ENCODE results near the gene PDGFRA. TPM values are rescaled to one million over a fixed set of nuclear protein-coding genes. Genes with fewer than 3 reads are reported as not detected.
A peak's percentile ranks its signal among the peaks of the same experiment; 100 is the strongest.

PDGFRA gene
- total RNA-seq (2021), result 6.6 and 6.8 TPM in 2 replicates
- long read RNA-seq, transcript PDGFRA-205 (5 exons, 1,146 nt), result major isoform, 6 of 18 reads
- long read RNA-seq, partial matches to known transcripts, result 7 of 18 reads
- long read RNA-seq, other reads (novel, unspliced or antisense), result 5 of 18 reads

DNA sequence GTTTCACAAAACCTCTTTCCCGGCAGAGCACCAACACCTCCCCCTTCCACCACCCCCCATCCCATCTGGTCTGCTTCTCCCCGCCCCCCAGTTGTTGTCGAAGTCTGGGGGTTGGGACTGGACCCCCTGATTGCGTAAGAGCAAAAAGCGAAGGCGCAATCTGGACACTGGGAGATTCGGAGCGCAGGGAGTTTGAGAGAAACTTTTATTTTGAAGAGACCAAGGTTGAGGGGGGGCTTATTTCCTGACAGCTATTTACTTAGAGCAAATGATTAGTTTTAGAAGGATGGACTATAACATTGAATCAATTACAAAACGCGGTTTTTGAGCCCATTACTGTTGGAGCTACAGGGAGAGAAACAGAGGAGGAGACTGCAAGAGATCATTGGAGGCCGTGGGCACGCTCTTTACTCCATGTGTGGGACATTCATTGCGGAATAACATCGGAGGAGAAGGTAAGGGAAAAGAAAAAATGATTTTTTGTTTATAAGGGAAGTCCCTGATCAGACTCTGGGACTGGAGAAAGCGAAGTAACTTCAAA lies at the start of gene PDGFRA:
TSS of gene PDGFRA (plus strand) at position 333 of the 541 bp plus-strand sequence. CDS start 29,476 bp downstream, outside the sequence.
- no peak within 1 kb of the TSS for H3K27ac Mint-ChIP-seq
- no peak within 1 kb of the TSS for H3K27ac ChIP-seq (ENCODE audit: insufficient read length, low read depth, low read length)
- H2BK5ac ChIP-seq (ENCODE audit: insufficient read length, low read length), result no peak within 1 kb of the TSS
- no peak within 1 kb of the TSS for H3K56ac ChIP-seq (ENCODE audit: insufficient read length, low read depth, low read length)
- H3K79me2 ChIP-seq (ENCODE audit: insufficient read depth, low read length), result no peaks in the 10 kb centered on the region
- no peak within 1 kb of the TSS for H3K18ac ChIP-seq (ENCODE audit: insufficient read length, low read depth, low read length)
- no peak within 1 kb of the TSS for H2BK15ac ChIP-seq (ENCODE audit: low read depth, low read length)
- no peaks in the 10 kb centered on the region for H3K79me1 ChIP-seq (ENCODE audit: insufficient read depth, low read depth, low read length, poor library complexity, severe bottlenecking)
- no peak within 1 kb of the TSS for H3K9ac ChIP-seq (ENCODE audit: extremely low read depth, insufficient read length, low read length)
- no peak within 1 kb of the TSS for H2BK20ac ChIP-seq (ENCODE audit: low read depth, low read length, poor library complexity, severe bottlenecking)
- WGBS (ENCODE audit: extremely low coverage, insufficient read length, low lambda C conversion rate), result no CpG with 5 or more reads among the region's 15 CpGs
- H3K9me3 Mint-ChIP-seq, result peaks cover 1 to 8% of the 10 kb centered on the region in 2 experiments; a peak in 3 of 5 replicates
- peaks cover 48 to 65% of the 10 kb centered on the region in 2 experiments for H3K4me1 Mint-ChIP-seq
- H4K91ac ChIP-seq (ENCODE audit: insufficient read length, low read depth, low read length), result no peak within 1 kb of the TSS
- peak within 1 kb of the TSS; percentile 62 to 81 for H3K4me3 Mint-ChIP-seq
- no peak within 1 kb of the TSS for H3K23ac ChIP-seq (ENCODE audit: insufficient read length, low read depth, low read length)
- no peak within 1 kb of the TSS for H2AK5ac ChIP-seq (ENCODE audit: insufficient read length, low read length)
- no peak within 1 kb of the TSS for H4K8ac ChIP-seq (replicated peaks; ENCODE audit: insufficient read length, low read depth, low read length)
- no peak within 1 kb of the TSS for H4K5ac ChIP-seq (ENCODE audit: insufficient read length, low read depth, low read length)
- TF ChIP-seq, protein P1, sequence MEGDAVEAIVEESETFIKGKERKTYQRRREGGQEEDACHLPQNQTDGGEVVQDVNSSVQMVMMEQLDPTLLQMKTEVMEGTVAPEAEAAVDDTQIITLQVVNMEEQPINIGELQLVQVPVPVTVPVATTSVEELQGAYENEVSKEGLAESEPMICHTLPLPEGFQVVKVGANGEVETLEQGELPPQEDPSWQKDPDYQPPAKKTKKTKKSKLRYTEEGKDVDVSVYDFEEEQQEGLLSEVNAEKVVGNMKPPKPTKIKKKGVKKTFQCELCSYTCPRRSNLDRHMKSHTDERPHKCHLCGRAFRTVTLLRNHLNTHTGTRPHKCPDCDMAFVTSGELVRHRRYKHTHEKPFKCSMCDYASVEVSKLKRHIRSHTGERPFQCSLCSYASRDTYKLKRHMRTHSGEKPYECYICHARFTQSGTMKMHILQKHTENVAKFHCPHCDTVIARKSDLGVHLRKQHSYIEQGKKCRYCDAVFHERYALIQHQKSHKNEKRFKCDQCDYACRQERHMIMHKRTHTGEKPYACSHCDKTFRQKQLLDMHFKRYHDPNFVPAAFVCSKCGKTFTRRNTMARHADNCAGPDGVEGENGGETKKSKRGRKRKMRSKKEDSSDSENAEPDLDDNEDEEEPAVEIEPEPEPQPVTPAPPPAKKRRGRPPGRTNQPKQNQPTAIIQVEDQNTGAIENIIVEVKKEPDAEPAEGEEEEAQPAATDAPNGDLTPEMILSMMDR (conservative IDR thresholded peaks at IDR 0.05), result no peak
- no peaks in the 10 kb centered on the region for H3K36me3 Mint-ChIP-seq (ENCODE audit: insufficient read depth in 1 of 3, low read depth in 3 of 3)
- peaks cover 95% of the 10 kb centered on the region for H3K27me3 Mint-ChIP-seq (ENCODE audit: low read depth)
- no peaks in the 10 kb centered on the region for H3K9me3 ChIP-seq (ENCODE audit: control insufficient read depth, low read depth, low read length)
- no peak within 1 kb of the TSS for H2BK12ac ChIP-seq (ENCODE audit: insufficient read length, low read depth, low read length)
- H3K4me1 ChIP-seq (ENCODE audit: insufficient read depth, low read length), result no peaks in the 10 kb centered on the region; the same call in 1 of the 2 replicates
- peaks cover 75% of the 10 kb centered on the region for H3K27me3 ChIP-seq (ENCODE audit: insufficient read depth, low read length)
- no peak within 1 kb of the TSS for H2BK120ac ChIP-seq (ENCODE audit: low read depth, low read length, poor library complexity, severe bottlenecking)
- DNase-seq, result peak; percentile 33
- no peak within 1 kb of the TSS for H3K4ac ChIP-seq (ENCODE audit: low read depth, low read length)
- no peaks in the 10 kb centered on the region for H4K20me1 ChIP-seq (ENCODE audit: control insufficient read depth, insufficient read depth, insufficient read length)
- no peak within 1 kb of the TSS; the same call in 1 of the 2 replicates for H3K14ac ChIP-seq (ENCODE audit: insufficient read depth, low read length)
- H3K23me2 ChIP-seq (ENCODE audit: insufficient read length, low read depth, low read length, poor library complexity, severe bottlenecking), result peaks cover 47% of the 10 kb centered on the region
- H3K4me2 ChIP-seq (ENCODE audit: insufficient read depth, insufficient read length, low read length), result peak within 1 kb of the TSS; percentile 89
- no peak within 1 kb of the TSS for H2AFZ ChIP-seq (ENCODE audit: low read length)
- no peak within 1 kb of the TSS for H3T11ph ChIP-seq (ENCODE audit: low read length)
